Mucosa of stomach (tissue), 1 donor: ENCODE data around the gene IFT20.

Experiments
- H3K27me3 ChIP-seq: one replicate; pipeline ENCODE4 v1.7.0; 2013; ENCODE audit warnings: mild to moderate bottlenecking, low read length; ENCODE audit not compliant: control insufficient read depth, insufficient read depth
- H3K36me3 ChIP-seq: one replicate; pipeline ENCODE4 v1.7.0; 2013; ENCODE audit warnings: low read length; ENCODE audit not compliant: control insufficient read depth, insufficient read depth
- H3K4me1 ChIP-seq: one replicate; pipeline ENCODE4 v1.7.0; 2013; ENCODE audit warnings: mild to moderate bottlenecking, low read length; ENCODE audit not compliant: control insufficient read depth, insufficient read depth
- H3K4me3 ChIP-seq: one replicate; pipeline ENCODE4 v1.7.0; 2013; ENCODE audit warnings: low read length
- H3K9ac ChIP-seq: one replicate; pipeline ENCODE4 v1.7.0; 2013; ENCODE audit warnings: mild to moderate bottlenecking, low read length, moderate library complexity
- H3K9me3 ChIP-seq: one replicate; pipeline ENCODE4 v1.7.0; 2013; ENCODE audit warnings: mild to moderate bottlenecking, low read length, moderate library complexity; ENCODE audit not compliant: control insufficient read depth
- donor health status: Pancreatic carcinoma.

IFT20 gene

DNA sequence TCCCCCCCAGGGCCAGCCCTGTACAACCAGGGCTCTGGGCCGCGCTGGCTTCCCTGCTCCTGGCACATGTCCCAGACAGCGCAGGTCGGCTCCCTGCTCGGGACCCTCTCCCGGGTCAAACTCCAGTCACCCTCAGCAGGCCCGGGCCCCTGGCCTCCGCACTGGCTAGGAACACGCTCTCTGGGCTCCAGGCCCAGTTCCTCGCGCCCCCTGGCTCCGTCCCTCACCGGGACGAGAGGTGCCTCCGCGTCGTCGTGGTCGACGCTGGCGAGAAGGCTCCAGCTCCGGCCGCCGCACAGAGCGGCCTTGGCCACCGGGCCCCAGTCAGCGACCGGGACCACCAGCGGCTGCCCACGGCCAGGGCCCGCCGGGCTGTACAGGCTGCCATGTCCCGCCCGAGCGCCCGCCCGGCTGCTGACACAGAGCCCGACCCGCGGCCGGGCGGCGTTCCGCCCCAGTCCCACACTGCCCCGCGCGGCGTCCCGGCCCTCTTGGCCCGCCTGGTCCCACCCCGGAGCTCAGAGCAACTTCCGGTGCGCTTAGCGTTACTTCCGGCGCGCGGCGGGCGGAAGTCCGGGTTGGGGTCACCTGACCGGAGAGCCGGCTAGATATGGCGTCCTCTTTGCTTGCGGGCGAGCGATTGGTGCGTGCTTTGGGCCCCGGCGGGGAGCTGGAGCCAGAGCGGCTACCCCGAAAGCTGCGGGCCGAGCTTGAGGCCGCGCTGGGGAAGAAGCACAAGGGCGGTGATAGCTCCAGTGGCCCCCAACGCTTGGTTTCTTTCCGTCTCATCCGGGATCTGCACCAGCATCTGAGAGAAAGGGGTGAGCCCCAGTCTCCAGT, 22.0 kb upstream of the IFT20 start, which contains the start of gene POLDIP2:
Gene POLDIP2 (minus strand): TSS at position 467 of the 840 bp plus-strand sequence. CDS start 79 bp downstream, at position 388.
- no peaks in the 10 kb centered on the region for H3K9me3 ChIP-seq
- H3K36me3 ChIP-seq, result peaks cover 19% of the 10 kb centered on the region
- H3K4me1 ChIP-seq, result peaks cover 13% of the 10 kb centered on the region
- peak within 1 kb of the TSS; percentile 96 for H3K9ac ChIP-seq
- no peaks in the 10 kb centered on the region for H3K27me3 ChIP-seq
- H3K4me3 ChIP-seq, result peak within 1 kb of the TSS; percentile 80

DNA sequence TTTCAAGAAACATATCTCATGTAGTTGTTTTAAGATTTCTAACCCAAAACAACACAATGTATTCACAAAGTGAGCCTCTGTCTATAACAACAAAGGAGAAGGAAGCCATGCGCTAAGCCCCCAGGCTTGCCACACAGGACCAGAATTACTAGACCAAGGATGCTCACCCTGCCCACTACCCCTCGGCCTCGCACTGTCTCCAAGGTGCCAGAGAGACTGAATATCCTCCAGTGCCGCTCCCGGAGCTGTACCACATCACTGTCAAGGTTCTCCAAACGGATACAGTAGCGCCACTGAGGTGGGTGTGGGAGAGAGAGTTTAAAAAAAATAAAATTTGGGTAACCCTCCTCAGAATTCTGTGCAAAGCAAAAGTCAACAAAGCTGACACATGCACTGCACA, 15.0 kb upstream of the IFT20 start:
- no peaks in the 10 kb centered on the region for H3K9me3 ChIP-seq
- H3K9ac ChIP-seq, result no peak overlapping the region
- H3K4me1 ChIP-seq, result no peaks in the 10 kb centered on the region
- H3K4me3 ChIP-seq, result no peak overlapping the region
- no peaks in the 10 kb centered on the region for H3K27me3 ChIP-seq
- H3K36me3 ChIP-seq, result peaks cover 35% of the 10 kb centered on the region

- Histone ChIP-seq H3K4me3 (no peak overlapping the region), H3K36me3 (peaks cover 33% of the 10 kb centered on the region), H3K27me3 (no peaks in the 10 kb centered on the region), H3K4me1 (no peaks in the 10 kb centered on the region), H3K9ac (no peak overlapping the region), H3K9me3 (no peaks in the 10 kb centered on the region)
These were observed 13.7 kb upstream of the IFT20 start for GRCh38 chr17:28348979-28349378.

DNA sequence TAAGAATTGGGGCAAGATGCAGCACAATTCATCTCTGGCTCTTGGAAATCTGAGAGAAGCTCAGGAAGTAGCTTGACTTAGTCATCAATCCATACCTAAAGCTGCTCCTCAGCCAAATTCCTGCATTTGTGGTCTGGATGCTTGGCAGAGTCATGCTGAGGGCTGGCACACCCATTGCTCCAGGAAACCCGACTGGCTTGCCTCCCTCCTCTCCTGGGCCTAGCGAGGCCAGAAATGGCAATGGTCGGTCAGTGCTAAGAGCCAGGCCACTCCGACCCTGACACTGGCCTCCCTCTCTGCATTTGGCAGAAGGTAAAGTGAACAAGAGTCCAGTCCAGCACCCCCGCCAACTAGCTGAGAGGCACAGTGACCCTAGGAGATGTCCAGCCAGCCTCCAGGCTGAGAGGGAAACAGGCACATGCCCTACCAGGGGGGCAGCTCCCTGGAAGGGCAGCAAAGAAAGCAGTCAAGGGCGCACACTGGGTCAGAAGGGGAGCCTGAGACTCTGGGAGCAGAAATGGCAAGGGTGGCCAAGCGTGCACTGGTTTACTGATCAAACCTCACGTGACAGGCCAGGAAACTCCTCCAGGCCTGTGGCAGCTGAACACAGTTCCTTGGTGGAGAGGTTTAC, 12.1 kb upstream of the IFT20 start:
- Histone ChIP-seq H3K36me3 (peaks cover 24% of the 10 kb centered on the region), H3K9ac (no peak overlapping the region), H3K4me3 (no peak overlapping the region), H3K4me1 (no peaks in the 10 kb centered on the region), H3K9me3 (no peaks in the 10 kb centered on the region), H3K27me3 (no peaks in the 10 kb centered on the region)

DNA sequence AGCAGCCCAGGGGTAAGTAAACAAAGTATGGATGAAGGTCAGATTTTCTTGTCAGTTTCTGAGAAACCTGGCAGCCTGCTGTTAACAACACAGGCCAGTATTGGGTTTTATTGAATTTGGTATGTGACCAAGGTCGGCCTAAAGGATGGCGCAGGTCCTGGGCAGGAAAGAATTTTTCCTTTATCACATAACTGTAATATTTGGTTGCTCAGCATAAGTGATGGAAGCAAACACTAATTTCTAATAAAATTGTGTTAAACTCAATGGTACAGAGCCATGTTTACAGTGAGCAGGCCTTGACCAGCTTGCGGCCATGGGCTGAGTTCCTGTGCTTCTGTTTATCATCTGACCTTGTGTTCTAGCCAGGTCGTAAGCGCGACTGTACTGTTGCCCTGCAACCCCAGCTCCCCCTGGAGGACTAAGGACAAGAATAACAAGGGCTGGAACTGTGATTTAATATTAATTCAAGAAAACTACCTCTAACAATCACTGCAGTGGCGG, 11.5 kb upstream of the IFT20 start:
- Histone ChIP-seq H3K4me3 (no peak overlapping the region), H3K9me3 (no peaks in the 10 kb centered on the region), H3K9ac (no peak overlapping the region), H3K27me3 (no peaks in the 10 kb centered on the region), H3K4me1 (no peaks in the 10 kb centered on the region), H3K36me3 (peaks cover 26% of the 10 kb centered on the region)

DNA sequence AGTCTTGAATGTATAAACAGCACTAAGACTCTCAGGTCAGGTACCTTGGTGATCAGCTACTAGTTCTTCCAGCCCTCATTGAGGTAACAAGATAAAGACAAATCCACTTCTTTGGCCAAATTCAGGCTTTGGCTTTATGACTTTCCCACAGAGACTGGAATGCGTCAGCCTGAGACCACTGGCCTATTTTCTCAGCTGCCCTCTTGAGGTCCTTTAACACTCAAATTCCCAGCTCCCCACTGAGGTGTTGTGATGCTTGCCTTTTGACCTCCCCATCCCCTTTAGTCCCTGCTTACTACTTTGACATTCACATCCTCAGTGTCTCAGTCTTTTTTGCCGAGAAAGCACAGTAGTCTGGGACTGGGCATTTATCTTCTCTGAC, 10.9 kb upstream of the IFT20 start:
- Histone ChIP-seq H3K4me3 (no peak overlapping the region), H3K4me1 (no peaks in the 10 kb centered on the region), H3K9me3 (no peaks in the 10 kb centered on the region), H3K9ac (no peak overlapping the region), H3K36me3 (peaks cover 28% of the 10 kb centered on the region), H3K27me3 (no peaks in the 10 kb centered on the region)

- Histone ChIP-seq H3K4me1 (no peaks in the 10 kb centered on the region), H3K27me3 (no peaks in the 10 kb centered on the region), H3K36me3 (peaks cover 26% of the 10 kb centered on the region), H3K9ac (no peak overlapping the region), H3K4me3 (no peak overlapping the region), H3K9me3 (no peaks in the 10 kb centered on the region)
These were observed 10.3 kb upstream of the IFT20 start for GRCh38 chr17:28345419-28346198.

GRCh38 chr17:28344435-28344901, 9.2 kb upstream of the IFT20 start:
- H3K36me3 ChIP-seq, result peaks cover 20% of the 10 kb centered on the region

GRCh38 chr17:28344011-28344410, 8.7 kb upstream of the IFT20 start:
- H3K9ac ChIP-seq, result no peak overlapping the region
- H3K27me3 ChIP-seq, result no peaks in the 10 kb centered on the region
- peaks cover 20% of the 10 kb centered on the region for H3K36me3 ChIP-seq
- no peaks in the 10 kb centered on the region for H3K9me3 ChIP-seq
- no peak overlapping the region for H3K4me3 ChIP-seq
- no peaks in the 10 kb centered on the region for H3K4me1 ChIP-seq

More at GRCh38 chr17:28344435-28344901, 9.2 kb upstream of the IFT20 start:
- H3K4me1 ChIP-seq, result no peaks in the 10 kb centered on the region
- no peaks in the 10 kb centered on the region for H3K27me3 ChIP-seq
- no peak overlapping the region for H3K9ac ChIP-seq
- H3K9me3 ChIP-seq, result no peaks in the 10 kb centered on the region
- H3K4me3 ChIP-seq, result no peak overlapping the region

GRCh38 chr17:28343491-28343932, 8.2 kb upstream of the IFT20 start:
- H3K9ac ChIP-seq, result no peak overlapping the region
- no peak overlapping the region for H3K4me3 ChIP-seq
- H3K36me3 ChIP-seq, result peaks cover 20% of the 10 kb centered on the region
- H3K27me3 ChIP-seq, result no peaks in the 10 kb centered on the region
- H3K4me1 ChIP-seq, result no peaks in the 10 kb centered on the region
- H3K9me3 ChIP-seq, result no peaks in the 10 kb centered on the region

DNA sequence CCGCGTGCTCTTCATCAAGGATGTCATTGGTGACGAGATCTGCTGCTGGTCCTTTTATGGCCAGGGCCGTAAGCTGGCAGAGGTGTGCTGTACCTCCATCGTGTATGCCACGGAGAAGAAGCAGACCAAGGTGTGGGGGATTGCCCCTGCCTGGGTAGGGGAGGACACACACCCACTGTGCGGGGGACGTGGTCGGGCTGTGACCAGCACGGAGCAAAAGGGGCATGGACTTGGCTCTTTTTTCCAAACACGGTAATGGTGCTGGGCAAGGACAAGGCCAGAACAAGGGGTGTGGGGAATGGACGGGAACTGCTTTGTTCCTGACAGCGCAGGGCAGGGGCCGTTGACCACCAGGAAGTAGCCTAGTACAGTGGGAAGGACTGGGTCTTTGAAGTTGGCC, 7.0 kb upstream of the IFT20 start:
- Histone ChIP-seq H3K4me3 (no peak overlapping the region), H3K27me3 (no peaks in the 10 kb centered on the region), H3K36me3 (peaks cover 20% of the 10 kb centered on the region), H3K9ac (no peak overlapping the region), H3K4me1 (no peaks in the 10 kb centered on the region), H3K9me3 (no peaks in the 10 kb centered on the region)
